ENCODE measurements around the gene CDH4.

Gene CDH4

DNA sequence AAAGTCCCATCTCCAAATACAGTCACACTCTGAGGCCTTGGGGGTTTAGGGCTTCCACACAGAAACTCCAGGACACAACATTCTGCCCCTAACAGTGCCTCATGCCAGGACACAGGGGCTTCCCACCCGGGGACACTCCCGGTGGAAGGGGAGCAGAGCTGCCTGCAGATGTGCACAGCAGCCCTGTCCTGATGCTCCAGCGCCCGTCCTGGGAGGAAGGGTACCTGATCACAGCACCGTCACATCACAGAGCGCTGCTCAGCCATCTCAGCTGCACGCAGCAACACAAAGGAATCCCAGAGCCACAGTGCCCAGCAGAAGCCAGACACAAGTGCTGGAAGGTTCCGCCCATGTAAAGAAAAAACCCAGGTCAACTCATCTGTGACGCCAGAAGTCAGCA lies 657.0 kb downstream of the CDH4 start:
- DNase-seq (ENCODE audit: low read depth in 2 of 2), result no peak

- no peak for DNase-seq (ENCODE audit: low read depth in 2 of 2)
These were observed 657.8 kb downstream of the CDH4 start for GRCh38 chr20:61909821-61910220.

- DNase-seq (ENCODE audit: low read depth in 2 of 2), result no peak
These were observed 659.8 kb downstream of the CDH4 start for GRCh38 chr20:61911824-61912223.

DNA sequence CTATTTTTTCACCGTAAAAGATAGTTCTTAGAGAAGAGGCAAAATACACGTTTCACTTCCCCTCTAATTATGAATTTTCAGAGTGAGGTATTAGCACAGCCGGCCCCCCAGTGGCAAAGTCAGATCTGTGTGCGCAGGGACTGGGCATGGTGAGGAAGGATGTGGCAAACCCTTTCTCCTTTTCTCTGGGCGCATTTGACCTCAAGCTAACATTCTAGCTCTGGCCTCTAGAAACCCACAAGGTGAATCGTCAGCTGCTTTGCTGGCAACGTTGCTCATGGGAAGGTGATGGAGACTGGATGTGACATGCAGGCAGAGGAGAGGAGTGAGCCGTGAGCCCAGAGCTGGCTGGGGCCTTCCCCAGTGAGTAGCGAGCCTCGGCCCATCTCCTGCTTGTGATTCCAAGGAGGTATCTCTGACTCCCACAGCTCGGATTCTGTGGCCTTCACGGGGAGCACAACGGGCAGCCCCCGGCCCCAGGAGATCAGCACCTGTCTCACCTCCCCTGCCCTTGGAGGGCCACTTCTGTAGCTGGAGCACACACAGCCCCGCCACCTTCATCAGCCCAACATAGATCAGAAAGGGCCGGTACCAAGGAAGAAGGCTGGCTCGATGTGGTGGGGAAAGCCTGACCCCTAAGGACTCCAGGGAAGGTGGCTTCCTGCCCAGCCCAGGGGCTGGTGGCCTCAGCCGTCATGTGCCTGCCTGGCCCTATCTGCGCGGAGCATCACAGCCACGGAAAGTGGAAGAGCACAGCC lies 660.8 kb downstream of the CDH4 start:
- DNase-seq (ENCODE audit: low read depth in 2 of 2), result no peak

- DNase-seq (ENCODE audit: low read depth in 2 of 2), result no peak
These were observed 661.6 kb downstream of the CDH4 start for GRCh38 chr20:61913423-61914225.

DNA sequence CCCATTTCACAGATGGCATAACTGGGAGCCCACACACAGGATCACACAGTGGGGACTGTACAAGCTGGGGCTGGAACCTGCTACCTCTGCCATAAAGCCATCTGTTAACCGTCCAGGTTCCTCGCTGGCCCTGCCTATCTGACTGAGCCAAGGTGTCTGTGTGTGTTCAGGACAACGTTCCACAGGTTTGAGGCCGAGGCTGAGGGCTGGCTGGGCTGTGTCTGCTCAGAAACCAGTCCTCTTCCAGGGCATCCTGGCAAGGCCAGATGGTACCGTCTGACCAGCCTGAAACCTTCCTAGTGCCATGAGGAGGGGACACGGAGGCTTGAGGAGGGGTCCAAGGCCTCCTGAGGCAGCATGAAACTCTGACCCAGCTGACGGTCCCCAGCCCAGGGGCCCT lies 663.0 kb downstream of the CDH4 start:
- DNase-seq (ENCODE audit: low read depth in 2 of 2), result no peak

GRCh38 chr20:61916318-61916891 lies 664.3 kb downstream of the CDH4 start:
- DNase-seq (ENCODE audit: low read depth in 2 of 2), result no peak

- no peak for DNase-seq (ENCODE audit: low read depth in 2 of 2)
These were observed 665.5 kb downstream of the CDH4 start for GRCh38 chr20:61917474-61918145.

- DNase-seq (ENCODE audit: low read depth in 2 of 2), result no peak
These were observed 666.5 kb downstream of the CDH4 start for GRCh38 chr20:61918548-61918947.

DNA sequence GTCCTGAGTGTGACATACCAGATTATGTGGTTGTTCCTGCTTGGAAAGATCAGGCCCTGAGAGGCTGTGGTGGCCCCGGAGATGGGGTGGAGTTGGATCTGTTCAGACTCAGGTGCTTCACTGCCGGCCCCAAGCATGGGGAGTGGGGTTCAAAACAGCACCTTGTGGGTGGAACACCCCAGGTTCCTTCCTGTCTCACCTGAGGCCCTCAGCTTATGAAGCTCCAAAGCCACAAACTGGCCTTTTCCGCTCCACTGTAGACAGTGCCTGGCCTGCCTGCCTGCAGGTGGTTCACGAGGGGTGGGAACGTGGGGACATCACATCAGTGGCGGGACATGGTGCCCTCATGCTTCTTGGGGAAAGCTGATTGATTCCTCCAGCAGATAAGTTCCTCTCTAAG lies 667.2 kb downstream of the CDH4 start:
- no peak for DNase-seq (ENCODE audit: low read depth in 2 of 2)

DNA sequence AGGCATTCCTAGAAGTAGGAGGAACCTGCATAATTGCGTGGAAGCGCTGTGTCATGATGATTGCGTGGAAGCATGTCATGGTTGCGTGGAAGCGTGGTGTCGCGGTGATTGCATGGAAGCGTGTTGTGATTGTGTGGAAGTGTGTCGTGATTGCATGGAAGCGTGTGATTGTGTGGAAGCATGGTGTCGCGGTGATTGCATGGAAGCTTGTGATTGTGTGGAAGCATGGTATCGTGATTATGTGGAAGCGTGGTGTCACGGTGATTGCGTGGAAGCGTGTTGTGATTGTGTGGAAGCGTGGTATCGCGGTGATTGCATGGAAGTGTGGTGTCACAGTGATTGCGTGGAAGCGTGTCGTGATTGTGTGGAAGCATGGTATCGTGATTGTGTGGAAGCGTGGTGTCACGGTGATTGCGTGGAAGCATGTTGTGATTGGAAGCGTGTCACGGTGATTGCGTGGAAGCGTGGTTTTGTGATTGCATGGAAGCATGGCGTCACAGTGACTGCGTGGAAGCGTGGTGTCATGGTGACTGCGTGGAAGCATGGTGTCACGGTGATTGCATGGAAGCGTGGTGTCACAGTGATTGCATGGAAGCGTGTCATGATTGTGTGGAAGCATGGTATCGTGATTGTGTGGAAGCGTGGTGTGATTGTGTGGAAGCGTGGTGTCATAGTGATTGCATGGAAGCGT lies 667.8 kb downstream of the CDH4 start:
- DNase-seq (ENCODE audit: low read depth in 2 of 2), result no peak

- no peak for DNase-seq (ENCODE audit: low read depth in 2 of 2)
These were observed 670.4 kb downstream of the CDH4 start for GRCh38 chr20:61922411-61922810.

DNA sequence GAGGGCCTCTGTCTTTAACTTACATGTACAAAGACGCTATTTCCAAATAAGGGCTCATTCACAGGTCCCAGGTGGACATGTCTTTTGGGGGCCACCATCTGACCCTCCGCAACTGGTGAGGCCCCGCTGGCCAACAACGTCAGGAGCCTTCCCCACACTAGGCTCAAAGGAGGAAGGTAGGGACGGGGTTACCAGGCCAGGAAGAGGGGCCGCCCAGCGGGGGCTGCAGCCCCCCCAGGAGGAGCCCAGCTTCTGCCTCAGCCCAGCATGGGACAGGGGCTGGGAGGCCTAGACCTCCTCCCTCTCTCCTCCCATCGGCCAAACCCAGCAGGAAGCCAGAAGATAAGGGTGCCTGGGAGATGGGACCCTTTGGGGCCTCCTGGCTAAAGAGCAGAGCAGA lies 670.9 kb downstream of the CDH4 start:
- DNase-seq (ENCODE audit: low read depth in 2 of 2), result no peak

DNA sequence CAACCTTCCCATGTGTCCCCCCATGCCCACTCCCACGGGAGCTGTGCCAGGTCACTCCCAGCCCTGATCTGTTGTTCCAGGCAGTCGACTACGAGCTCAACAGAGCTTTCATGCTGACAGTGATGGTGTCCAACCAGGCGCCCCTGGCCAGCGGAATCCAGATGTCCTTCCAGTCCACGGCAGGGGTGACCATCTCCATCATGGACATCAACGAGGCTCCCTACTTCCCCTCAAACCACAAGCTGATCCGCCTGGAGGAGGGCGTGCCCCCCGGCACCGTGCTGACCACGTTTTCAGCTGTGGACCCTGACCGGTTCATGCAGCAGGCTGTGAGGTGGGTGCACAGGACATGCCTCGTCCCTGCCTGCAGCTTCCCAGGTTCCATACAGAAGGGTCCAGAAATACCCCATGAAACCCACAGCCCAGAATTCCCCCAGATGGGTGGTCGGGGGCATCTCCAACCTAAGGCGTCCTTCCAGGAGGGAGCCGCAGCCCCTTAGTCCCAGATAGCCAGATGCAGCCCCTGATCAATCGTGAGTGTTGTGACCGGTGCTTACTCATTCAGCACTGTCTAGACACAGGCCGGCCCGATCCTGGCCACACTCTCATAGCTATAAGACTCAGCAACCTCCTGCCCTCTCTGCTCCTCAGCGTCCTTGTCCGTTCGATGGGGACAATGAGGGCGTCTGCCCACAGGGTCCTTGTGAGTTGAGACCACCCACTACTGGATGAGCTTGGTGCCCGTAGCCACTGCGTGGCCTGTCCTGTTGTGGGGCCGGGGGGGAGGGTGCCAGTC lies 671.5 kb downstream of the CDH4 start:
- no peak for DNase-seq (ENCODE audit: low read depth in 2 of 2)

DNA sequence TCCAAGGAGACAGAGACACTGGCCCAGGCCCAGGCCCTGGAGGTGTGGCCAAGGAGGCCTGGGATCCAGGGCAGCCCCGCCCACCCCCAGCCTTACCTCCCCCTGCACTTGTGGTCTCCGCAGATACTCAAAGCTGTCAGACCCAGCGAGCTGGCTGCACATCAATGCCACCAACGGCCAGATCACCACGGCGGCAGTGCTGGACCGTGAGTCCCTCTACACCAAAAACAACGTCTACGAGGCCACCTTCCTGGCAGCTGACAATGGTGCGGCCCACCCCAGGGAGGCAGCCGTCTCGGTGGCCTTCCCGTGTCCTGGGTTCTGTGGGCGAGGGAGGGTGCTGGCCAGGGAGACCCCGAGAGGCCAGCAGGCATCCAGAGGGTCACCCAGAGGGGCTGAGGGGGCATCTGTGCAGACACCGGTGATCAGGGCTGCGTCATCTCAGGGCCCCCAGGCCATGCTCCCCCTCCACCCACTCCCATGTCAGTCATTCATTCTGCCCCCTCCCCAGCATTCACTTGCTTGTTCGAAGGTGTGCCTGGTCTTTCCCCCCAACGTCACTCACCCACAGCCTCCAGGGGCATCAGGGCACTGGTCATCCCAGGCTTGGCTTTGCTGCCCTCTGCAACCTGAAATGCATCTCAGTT lies 672.3 kb downstream of the CDH4 start:
- DNase-seq (ENCODE audit: low read depth in 2 of 2), result no peak

- DNase-seq (ENCODE audit: low read depth in 2 of 2), result no peak
These were observed 672.9 kb downstream of the CDH4 start for GRCh38 chr20:61924858-61925554.

DNA sequence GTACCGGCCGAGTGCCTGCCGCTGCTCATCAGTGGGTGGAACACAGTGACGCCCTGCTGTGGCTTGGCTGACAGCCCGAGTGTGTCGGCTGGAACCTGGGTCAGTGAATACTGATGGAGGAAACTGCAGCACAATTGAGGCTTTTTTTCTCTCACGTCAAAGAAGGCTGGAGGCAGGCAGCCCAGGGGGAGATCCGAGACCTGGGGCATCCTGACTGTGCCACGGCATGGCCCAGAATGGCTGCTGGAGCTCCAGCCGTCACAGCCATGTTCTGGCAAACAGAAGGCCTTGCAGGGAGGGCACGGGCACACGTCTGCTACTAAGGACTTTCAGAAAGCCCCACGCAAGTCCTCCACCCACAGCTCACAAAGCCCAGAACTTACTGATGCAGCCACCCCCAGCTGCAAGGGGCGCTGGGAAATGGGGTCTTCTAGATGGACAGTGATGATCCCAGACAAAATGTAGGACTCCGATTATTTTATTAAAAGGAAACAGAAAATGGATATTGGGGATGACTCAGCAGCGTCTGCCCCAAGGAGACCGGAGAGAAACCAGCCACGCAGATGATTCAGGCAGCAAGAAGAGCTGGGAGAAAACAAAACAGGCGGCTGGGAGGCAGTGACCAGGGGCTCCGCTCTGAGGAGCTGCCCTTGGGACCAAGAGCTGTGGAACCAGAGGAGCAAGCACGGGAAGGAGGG lies 673.6 kb downstream of the CDH4 start:
- DNase-seq (ENCODE audit: low read depth in 2 of 2), result no peak

- no peak for DNase-seq (ENCODE audit: low read depth in 2 of 2)
These were observed 674.2 kb downstream of the CDH4 start for GRCh38 chr20:61926253-61926613.

DNA sequence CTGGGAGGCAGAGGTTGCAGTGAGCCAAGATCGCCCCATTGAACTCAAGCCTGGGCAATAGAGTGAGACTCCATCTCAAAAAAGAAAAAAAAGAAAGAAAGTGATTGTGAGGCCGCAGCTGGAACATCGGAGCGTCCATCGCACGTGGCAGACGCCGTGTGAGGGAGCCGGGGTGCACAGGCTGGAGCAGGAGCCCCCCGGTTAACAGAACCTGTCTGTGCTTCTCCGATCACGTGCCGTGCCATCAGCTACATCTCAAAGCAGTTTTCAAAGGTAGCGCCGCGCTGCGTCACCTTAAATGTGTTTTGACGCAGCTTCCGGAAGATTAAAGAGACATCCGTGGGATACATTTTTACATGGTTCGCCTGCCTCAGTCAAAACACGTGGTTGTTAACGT lies 674.7 kb downstream of the CDH4 start:
- DNase-seq (ENCODE audit: low read depth in 2 of 2), result no peak
